NB4 (cell line): ENCODE data around the gene PPP1R3C.

Experiments
- CTCF ChIP-seq: IDR thresholded peaks from one replicate; pipeline ENCODE4 v1.5.1; 2012; ENCODE audit warnings: low read depth, low read length
- MAX ChIP-seq: IDR thresholded peaks from 2 replicates; pipeline ENCODE4 v1.6.1; 2011; ENCODE audit warnings: low read depth, low read length
- MYC ChIP-seq: IDR thresholded peaks from 2 replicates; pipeline ENCODE4 v1.6.1; 2011; ENCODE audit warnings: low read depth, low read length
- POLR2A ChIP-seq: IDR thresholded peaks from 2 replicates; pipeline ENCODE4 v1.6.1; 2011; ENCODE audit warnings: mild to moderate bottlenecking; ENCODE audit not compliant: insufficient read length; ENCODE audit errors: extremely low read depth

GRCh38 chr10:91629715-91630549, 2.9 kb downstream of the PPP1R3C start:
- no peak for TF ChIP-seq CTCF
- no peak for TF ChIP-seq POLR2A
- no peak for TF ChIP-seq MAX
- no peak for TF ChIP-seq MYC
